T-helper 22 cell (primary cell): Measurements from ENCODE around the gene SDC3.

ENCODE experiments used
- DNase-seq: peaks from one replicate; pipeline ENCODE4 v3.0.0-alpha.2; 2020; ENCODE audit warnings: low read depth

The SDC3 gene

DNA sequence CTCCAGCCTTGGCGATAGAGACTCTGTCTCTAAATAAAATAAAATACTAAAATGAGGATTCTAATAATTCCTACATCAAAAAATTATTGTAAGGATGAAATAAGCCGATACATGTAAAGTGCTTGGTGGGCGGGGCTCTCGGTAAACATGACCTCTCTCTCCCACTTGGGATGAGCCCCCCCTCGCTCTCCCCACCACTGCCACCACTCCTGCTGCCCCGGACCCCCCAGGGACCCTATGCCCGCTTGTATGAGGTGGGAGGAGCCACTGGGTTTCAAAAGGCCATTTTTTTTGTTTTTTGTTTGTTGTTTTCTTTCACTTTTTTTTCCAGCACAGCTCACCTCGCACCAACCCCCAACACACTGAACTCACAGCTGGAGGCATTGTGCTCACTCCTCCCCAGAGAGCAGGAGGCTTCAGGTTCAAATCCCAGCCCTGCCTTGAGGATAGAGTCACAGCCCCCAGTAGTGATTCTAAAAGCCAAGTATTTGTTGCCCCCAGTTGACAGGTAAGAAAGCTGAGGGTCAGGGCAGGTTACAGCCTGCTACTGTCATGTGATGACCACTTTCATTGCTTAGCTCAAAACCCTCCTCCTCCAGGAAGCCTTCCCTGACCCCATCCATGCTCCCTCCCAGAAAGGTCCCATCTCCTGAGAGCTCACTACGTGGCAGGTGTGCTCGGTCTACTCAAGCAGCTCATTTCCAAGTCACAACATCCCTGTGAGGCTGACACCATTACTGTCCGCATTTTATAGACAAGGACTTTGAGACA is 4.2 kb downstream of the SDC3 start:
- no peak for DNase-seq

DNA sequence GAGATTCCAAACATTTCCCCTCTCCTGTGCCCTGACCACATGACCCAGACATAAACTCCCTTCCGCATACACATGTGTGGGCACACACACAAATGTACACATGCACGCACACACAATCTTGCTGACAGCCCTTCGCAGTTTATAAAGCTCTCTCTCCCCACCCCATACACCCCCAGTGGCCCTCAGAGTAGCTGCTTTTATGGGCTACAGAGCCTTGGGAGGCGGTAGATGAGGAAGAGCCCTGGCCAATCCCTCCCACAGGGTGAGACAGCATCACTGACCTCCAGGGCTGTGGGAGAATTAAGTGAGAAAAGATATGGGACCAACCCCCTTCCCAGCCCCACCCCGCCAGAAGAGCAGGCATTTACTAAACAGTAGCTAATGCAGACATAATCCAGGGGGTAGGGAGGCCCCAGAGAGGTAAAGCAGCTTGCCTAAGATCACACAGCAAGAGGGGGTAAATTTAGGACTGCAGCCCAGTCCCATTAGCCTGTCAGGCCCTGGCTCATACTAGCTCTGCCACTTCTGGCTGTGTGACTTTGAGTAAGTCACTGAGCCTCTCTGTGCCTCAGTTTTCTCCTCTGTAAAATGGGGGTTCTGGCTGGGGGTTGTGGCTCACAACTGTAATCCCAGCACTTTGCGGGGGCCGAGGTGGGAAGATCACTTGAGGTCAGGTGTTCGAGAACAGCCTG is 5.1 kb downstream of the SDC3 start:
- DNase-seq = no peak

DNA sequence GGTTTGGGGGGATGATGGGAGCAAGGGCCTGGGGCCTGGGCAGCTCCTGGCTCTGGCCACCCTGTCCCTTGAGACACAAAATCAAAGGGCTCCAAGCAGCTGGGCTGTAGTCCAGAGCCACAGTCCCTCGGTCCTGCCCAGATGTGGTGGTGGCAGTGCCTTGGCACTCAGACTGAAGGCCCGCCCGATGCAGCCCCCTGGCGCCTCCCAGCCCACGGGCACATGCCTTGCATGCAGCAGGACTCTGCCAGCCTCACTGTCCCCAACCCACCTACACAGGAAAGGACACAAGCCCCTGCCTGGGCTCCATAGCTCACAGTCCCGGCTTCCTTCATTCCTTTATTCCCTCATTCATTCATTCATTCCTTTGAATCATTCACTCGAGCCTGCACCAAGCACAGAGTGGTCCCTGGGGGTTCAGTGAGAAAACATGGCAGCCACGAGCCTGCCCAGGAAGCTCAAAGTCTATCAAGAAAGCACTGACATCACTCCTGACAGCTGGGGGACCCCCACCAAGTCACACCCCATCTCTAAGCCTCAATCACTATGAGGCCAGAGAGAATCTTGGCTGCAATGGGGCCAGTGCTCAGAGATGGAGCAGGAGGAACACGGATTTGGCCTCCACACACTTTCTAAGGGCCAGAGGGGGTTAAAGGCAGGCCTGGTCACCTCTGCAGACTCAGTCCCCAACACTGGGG is 5.8 kb downstream of the SDC3 start:
- no peak for DNase-seq

DNA sequence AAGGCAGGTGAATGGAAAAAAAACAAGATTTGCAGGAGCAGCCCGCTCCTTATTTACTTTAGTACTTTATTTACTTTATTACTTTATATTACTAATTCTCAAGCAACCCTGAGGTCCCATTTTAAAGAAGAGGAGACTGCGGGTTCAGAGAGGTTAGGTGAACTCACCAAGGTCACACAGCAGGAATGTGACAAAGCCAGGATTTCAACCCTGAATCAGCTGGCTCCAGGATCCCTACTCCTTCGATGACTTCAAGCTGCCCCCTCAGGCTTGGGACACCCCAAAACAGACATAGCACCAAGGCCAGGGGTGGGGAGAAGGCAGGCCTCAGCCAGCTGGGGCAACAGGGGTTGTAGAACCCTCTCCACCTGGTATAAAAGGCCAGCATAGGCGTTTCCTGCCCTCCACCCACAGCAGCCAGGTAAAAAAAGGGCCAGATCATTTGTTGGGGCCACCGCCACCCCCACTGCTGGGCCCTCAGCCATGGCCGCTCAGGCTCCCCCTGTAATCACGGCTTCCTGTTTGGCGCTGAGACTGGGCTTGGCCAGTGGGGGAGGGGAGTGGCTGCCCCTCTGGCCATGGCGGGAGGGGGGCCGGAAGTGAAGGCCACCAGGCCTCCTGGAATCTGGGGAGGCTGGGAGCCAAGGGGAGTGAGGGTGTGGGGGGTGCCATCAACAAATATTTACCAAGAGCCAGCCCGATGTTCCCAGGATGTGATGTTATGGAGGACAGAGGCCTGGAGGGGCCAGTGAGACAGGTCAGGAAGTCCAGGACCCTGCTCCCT is 6.6 kb downstream of the SDC3 start:
- DNase-seq = no peak

DNA sequence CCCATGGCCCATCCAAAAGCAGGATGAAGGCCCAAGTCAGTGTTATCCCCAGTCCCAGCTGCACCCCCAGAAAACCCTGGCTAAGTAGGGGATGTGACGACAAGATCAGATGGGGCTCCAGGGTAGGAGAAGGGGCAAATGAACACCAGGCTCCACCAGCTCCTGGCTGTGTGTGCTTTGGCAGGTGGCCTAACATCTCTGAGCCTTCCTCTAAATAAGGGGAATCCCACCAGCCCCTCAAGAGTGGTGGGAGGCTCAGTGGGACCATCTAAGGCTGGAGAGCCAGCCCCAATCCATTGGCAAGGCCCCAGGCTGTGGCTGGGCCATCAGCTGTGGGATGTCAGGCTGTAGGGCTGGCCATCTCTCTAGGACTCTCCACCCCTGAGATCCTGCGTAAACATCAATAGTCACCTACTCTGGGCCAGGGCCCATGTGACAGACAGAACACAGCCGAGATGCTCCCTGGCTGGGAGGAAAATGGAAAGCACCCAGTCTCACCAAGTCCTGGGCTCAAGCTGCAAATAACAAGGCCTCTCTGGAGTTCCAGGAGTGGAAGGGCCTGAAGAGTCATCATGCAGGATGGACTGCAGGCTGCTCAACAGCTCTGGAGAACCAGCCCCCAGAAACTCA is 7.5 kb downstream of the SDC3 start:
- no peak for DNase-seq

DNA sequence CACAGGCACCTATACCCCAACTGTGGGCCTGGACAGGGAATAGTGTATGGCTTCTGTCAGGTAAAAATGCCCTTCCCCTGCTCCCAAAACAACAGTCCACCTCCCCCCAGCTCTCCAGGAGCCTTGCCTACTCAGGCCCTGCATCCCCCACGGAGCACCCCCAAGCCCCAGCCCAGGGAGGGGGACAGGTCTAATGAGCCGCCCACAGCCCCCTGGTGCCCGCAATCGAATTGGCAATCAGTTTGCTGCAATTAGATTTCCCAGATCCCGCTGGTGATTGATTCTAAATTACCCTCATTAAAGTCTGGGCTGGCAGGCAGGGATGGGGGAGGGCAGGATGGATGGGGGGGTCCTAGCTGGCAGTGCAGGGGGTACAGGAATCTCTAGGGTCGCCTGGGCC is 8.1 kb downstream of the SDC3 start:
- DNase-seq = no peak

DNA sequence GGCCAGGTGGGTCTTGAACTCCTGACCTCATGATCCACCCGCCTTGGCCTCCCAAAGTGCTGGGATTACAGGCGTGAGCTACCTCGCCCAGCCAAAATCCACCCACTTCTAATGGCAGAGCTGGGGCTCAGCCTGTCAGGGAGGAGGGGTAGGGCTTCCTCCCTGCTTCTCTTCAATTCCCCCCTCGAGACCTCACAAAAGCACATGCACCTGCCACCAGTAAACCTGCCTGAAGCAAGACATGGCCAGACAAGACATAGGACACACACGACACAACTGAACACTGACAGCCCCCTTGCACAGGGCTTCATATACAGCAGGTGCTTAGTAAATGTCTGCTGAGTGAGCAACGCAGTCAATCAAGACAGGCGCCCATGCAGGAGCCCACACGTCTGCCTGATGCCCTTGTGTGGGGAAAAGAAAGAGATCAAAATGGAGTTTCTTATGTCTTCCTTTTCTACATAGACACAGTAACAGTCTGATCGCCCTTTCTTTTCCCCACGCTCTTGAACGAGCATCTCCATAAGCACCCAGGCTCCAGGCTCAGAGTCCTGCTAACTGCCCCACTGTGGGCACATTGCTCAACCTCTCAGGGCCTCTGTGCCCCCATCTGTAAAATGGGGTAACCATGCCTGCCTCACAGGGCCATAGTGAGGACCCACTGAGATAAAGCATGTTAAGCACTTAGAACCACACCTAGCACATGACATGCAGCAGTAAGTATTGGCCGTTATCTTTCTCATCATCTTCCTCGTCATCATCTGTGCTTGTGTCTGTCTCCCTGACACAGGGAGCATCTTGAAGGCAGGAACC is 8.8 kb downstream of the SDC3 start:
- no peak for DNase-seq

DNA sequence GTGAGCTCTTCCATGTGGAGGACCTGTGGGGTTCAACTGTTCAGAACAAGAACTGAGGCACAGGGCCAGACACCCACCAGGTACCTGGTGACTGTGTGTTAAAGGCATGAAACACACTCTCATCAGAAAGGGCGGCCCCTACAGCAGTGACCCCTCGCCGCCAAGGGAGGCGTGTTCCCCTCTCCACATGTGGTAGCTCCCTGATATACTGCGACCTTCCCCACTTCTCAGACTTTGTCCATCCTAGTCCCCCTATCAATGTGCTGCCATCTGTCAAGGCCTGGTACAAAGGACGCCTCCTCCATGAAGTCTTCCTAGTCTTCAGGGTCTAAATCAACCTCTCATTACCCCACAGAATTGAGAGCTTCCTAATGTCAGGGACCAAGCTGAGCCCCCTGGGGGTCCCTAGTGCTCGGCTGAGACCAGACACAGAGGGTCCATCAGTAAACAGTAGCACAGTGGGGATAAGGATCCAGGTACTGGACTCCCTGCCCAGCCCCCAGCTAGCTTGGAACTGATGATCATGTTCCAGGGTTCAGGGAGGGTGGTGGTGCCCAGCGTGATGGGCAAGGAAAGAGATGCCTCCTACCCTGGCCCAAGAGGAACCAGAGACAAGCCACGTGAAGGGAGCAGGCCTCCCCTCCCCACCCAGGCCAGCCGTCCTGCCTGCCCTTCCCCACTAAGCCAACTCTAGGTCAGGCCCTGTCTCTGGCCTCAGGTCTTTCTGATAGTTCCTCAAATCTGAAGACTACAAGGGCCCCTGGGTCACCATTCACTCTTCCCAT is 10.3 kb downstream of the SDC3 start:
- DNase-seq = no peak

DNA sequence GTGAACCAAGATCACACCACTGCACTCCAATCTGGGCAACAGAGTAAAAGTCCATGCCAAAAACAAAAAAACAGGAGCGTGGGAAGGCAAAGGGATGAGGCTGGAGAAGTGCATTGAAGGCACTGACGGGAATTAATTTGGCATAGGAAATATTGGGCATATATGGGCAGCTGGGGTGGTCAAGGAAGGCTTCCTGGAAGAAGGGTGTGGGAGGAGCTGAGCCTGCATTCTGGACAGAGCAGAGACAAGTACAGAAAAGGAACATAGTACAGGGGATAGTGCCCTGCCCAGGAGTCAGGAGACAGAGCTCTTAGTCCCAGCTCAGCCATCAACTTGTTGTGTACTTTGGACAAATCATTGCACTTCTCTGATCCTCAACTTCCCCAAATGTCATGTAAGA is 11.7 kb downstream of the SDC3 start:
- DNase-seq = no peak

DNA sequence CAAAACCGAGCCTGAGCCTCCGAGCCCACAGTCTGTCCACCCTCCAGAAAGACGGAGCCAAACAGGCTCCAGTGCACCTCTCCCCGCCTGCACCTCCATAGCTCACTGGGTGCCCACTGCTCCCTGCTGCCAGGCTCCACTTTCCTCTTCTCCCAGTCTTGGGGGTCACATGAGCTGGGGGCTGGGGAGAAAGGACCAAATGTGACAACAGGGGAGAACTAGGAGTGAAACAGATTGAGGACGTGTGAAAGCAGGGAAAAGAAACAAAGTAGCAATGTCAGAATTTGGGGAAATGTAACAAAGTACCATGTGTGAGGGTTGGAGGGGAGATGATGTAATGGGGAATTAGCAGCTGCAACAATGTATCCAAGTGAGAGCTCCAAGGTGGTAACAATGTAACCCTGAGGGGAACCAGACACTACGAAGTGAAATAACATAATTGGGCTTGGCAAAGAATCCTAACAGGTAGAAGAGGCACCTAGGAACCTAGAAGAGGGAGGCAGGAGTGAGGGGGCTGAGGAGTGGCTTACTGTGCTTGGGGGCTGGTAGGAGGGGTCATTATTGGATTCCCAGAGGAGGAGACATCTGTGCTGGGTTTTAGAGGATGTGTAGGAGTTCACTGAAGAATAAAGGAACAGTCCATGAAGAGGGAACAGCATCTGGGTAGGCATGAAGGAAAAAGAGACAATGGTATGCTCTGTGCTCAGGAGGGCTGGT is 12.5 kb downstream of the SDC3 start:
- no peak for DNase-seq

DNA sequence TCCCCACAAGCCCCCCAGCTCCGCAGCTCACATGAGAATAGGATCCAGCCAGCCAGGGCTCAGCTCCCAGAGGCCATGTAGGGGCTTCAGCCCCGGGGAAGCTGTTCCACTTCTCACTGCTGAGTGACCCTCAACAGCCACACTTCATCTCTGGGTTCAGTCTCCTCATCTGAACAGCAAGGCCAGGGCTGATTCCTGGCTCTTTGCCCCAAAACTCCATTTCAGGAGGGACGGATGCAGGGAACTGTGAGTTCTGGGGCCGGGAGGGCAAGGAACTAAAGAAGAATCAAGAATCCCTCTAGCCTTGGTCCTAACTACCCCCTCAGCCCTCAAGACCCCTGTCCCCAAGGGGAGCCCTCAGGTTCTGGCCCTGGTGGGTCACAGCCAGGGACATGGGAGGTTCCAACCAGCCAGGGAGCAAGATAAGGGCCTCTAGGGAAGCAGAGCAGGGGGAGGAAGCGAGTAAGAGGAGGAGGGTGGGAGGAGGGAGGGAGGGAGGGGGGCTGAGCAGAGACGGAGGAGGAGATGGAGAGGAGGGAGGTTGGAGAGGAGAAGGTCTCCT is 13.1 kb downstream of the SDC3 start:
- DNase-seq = no peak

DNA sequence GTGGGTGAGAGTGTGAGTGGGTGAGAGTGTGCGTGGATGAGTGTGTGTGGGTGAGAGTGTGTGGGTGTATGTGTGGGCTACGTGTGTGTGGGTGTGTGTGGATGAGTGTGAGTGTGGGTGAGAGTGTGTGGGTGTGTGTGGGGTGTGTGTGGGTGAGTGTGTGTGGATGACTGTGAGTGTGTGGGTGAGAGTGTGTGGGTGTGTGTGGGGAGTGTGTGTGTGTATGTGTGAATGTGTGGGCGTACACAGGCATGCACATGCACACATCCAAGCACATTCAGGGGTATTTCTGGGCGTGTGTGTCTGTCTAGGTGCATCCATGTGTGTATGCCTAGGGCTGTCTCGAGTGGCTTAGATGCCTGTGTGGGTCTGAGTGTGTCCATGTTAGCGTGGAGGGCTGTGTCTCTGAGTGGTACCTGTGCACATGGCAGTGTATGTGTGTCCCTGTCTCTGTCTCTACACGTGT is 14.0 kb downstream of the SDC3 start:
- no peak for DNase-seq

DNA sequence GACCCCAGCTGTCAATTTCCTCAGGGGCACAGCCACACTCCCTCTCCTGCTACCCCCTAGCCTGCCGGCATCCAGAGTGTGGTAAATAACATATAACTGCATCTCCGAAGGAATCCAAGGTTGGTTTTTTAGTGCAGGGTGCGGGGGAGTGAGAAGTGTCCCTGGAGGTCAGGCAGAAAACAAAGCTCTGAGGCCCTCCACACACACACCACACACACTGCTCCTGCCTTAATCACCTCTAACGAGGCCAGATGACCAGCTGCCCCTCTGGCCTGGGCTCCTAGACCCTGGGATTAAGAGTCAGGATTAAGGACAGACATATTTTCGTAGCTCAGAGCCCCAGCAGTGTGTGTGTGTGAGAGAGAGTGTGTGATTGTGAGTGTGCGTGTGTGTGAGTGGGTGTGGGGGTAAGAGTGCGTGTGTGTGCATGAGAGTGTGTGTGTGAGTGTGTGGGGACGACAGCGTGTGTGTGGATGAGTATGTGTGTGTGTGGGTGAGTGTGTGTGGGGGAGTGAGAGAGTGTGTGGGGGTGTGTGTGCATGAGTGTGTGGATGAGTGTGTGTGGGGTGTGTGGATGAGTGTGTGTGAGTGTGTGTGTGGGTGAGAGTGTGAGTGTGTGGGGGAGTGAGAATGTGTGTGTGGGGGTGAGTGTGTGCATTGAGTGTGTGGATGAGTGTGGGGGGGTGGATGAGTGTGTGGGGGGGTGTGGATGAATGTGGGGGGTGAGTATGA is 14.6 kb downstream of the SDC3 start:
- DNase-seq = no peak

DNA sequence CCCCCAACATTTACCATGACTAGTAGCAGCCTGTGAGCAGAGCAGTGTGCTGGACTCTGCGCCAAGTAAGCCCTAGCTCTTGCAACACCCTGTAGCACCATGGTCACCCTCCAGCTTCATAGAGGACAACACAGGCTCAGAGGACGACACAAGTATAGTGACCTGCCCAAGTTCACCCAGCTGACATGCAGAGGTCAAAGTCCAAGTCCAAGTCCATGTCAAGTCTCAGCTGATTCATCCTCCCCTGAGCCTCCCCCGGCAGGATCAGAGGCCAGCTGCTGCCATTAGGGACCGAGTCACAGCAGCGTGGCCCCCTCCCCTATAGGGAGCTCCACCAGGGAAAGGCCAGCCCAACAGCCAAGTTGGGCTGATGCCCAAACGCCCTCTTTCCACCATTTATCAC is 15.9 kb downstream of the SDC3 start:
- no peak for DNase-seq

DNA sequence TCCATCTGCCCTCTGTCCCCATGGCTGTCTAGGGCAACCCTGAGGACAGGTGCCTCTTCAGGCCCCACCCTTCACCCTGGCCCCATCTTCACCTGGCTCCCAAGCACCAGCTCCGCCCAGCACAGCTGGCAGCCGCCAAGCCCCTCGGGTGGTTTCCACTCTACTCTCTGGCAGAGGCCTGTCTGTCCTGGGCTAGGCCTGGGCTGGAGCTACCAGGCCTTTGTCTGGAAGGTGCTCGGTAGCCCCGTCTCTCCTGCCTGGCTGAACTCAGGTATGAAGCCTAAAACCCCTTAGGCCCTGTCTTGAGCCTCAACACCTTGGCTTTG is 17.4 kb downstream of the SDC3 start:
- no peak for DNase-seq

DNA sequence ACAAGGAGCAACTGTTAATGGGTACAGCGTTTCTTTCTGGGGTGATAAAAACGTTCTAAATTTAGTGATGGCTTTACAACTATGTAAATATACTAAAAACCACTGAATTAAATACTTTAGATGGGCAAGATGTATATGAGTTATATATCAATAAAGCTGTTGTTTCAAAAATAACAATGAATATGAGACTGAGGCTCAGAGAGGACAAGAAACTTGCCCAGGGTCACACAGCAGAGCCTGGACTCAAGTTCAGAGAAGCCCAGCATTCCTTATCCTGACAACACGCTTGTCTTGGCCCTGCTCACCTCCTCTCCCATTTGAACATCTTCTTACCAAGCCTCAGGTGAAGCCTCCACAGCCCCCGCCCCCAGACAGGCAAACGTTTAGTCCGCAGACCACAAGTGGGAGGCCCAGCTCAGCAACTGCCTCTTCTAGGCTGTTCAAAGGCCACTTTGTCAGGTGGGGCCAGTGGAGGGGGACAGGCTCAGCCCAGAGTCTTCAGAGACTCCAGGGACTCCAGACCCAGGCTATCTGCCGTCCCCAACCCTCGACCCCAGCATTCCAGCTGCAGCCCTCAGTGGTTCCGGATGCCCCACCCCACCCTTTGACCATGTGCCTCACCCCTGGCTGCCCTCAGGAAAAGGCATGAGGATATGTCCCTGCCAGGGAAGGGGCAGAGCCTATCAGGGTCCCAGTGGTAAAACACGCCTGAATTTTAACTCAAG is 17.9 kb downstream of the SDC3 start:
- DNase-seq = no peak

DNA sequence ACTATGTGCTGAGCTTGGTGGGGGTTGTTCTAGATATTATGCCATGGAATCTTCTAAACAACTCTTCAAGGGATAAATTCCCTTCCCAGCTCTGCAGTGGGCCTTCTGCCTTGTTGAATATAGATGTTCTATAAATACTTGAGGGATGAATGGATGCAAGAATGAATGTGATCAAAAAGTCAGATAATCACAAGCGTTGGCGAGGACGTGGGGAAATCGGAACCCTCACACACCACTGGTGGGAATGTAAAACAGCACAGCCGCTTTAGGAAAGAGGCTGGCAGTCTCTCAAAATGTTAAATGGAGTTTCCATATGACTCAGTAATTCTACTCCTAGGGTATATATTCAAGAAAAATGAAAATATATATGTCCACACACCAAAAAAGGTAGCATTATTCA is 19.0 kb downstream of the SDC3 start:
- DNase-seq = no peak

DNA sequence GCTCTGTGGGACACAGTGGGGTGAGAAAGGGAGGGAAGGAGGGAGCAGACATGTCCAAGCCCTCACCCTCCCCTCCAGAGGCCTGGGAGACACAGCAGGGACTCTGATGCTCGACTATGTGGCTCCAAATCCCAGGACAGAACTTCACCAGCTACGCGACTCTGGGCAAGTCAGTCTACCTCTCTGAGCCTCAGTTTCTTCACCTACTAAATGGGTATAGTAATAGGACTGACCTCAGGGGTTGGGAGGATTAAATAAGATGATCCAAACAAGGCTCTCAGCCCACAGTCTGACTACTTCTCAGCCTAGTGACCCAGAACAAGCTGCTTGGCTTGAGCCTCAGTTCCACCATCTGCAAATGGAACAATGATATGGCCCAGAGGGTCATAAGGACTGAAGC is 19.6 kb downstream of the SDC3 start:
- DNase-seq = no peak
